ENCODE data around the gene LPAR1.

Gene LPAR1

GRCh38 chr9:110997847-110998246 lies 40.4 kb downstream of the LPAR1 start:
- DNase-seq = no peak

GRCh38 chr9:110996436-110997220 lies 41.6 kb downstream of the LPAR1 start:
- DNase-seq = no peak

GRCh38 chr9:110995420-110996340 lies 42.6 kb downstream of the LPAR1 start:
- no peak for DNase-seq

- no peak for DNase-seq
Observed at GRCh38 chr9:110994771-110995241, 43.5 kb downstream of the LPAR1 start.

GRCh38 chr9:110990481-110990880 lies 47.8 kb downstream of the LPAR1 start:
- DNase-seq = no peak

- DNase-seq = no peak
Observed at GRCh38 chr9:110986529-110986928, 51.7 kb downstream of the LPAR1 start.

GRCh38 chr9:110984890-110985437 lies 53.3 kb downstream of the LPAR1 start:
- DNase-seq = no peak

GRCh38 chr9:110980261-110980660 lies 58.0 kb downstream of the LPAR1 start:
- no peak for DNase-seq

GRCh38 chr9:110979636-110980035 lies 58.6 kb downstream of the LPAR1 start:
- no peak for DNase-seq

GRCh38 chr9:110978516-110978915 lies 59.8 kb downstream of the LPAR1 start:
- no peak for DNase-seq

GRCh38 chr9:110977259-110977709 lies 61.0 kb downstream of the LPAR1 start:
- no peak for DNase-seq

GRCh38 chr9:110975969-110976368 lies 62.3 kb downstream of the LPAR1 start:
- no peak for DNase-seq

GRCh38 chr9:110975278-110975677 lies 63.0 kb downstream of the LPAR1 start:
- no peak for DNase-seq

GRCh38 chr9:110971705-110972104 lies 66.6 kb downstream of the LPAR1 start:
- DNase-seq = no peak

- no peak for DNase-seq
Observed at GRCh38 chr9:110971234-110971633, 67.0 kb downstream of the LPAR1 start.

- DNase-seq = no peak
Observed at GRCh38 chr9:110969971-110970386, 68.3 kb downstream of the LPAR1 start.

- DNase-seq = no peak
Observed at GRCh38 chr9:110968096-110968495, 70.2 kb downstream of the LPAR1 start.

GRCh38 chr9:110967196-110967595 lies 71.1 kb downstream of the LPAR1 start:
- DNase-seq = no peak

GRCh38 chr9:110960288-110960687 lies 78.0 kb downstream of the LPAR1 start:
- DNase-seq = no peak

- DNase-seq = no peak
Observed at GRCh38 chr9:110958847-110959246, 79.4 kb downstream of the LPAR1 start.

- DNase-seq = no peak
Observed at GRCh38 chr9:110954822-110955291, 83.4 kb downstream of the LPAR1 start.

GRCh38 chr9:110952540-110952859 lies 85.8 kb downstream of the LPAR1 start:
- no peak for DNase-seq

- no peak for DNase-seq
Observed at GRCh38 chr9:110951805-110952539, 86.3 kb downstream of the LPAR1 start.
